Activated T-helper 9 cell treated with anti-CD3 and anti-CD28 coated beads, Interleukin-2, amount 50 U/mL, for 16 hours (primary cell): ENCODE measurements around the gene PEAR1.

Experiments
- DNase-seq: peaks from one replicate; pipeline ENCODE4 v3.0.0-alpha.2; 2020; ENCODE audit warnings: low read depth

PEAR1 gene, protein sequence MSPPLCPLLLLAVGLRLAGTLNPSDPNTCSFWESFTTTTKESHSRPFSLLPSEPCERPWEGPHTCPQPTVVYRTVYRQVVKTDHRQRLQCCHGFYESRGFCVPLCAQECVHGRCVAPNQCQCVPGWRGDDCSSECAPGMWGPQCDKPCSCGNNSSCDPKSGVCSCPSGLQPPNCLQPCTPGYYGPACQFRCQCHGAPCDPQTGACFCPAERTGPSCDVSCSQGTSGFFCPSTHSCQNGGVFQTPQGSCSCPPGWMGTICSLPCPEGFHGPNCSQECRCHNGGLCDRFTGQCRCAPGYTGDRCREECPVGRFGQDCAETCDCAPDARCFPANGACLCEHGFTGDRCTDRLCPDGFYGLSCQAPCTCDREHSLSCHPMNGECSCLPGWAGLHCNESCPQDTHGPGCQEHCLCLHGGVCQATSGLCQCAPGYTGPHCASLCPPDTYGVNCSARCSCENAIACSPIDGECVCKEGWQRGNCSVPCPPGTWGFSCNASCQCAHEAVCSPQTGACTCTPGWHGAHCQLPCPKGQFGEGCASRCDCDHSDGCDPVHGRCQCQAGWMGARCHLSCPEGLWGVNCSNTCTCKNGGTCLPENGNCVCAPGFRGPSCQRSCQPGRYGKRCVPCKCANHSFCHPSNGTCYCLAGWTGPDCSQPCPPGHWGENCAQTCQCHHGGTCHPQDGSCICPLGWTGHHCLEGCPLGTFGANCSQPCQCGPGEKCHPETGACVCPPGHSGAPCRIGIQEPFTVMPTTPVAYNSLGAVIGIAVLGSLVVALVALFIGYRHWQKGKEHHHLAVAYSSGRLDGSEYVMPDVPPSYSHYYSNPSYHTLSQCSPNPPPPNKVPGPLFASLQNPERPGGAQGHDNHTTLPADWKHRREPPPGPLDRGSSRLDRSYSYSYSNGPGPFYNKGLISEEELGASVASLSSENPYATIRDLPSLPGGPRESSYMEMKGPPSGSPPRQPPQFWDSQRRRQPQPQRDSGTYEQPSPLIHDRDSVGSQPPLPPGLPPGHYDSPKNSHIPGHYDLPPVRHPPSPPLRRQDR

DNA sequence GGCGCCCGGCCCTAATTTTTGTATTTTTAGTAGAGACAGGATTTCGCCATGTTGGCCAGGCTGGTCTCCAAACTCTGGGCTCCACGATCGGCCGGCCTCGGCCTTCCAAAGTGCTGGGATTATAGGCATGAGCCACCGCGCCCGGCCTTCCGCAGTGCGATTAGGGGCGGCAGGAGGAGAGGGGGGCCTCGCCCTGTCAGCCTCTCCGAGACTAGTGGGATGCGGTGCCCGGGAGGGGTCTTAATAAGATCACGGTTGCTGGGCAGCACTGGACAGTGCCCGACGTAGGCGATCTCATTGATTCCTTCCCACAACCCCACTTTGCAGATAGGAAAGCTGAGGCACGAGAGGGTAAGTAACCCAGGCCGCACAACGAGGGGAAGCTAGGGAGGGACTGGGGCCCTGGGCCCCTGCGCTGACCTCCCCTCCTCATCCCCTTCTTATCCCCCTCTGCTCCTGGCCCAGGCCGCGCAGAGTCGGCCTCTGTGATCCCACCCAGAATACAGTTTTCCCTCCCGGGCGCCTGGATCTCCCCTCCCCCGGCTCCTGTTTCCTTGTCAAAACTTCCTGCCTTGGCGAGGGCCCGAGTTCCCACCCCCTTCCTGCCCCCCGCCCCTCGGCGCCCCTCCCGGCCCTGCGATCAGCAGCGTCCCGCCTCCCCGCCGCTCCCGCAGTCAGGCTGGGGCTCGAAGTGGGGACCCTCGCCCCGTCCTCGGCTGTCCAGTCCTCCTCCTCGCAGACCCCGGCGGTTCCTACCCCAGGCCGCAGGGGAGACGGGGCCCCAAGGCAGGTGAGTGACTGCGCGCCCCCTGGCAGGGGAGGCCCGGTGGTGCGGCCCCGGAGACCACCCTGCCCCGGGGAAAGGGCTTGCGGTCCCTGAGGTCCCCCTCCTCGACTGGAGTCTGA is at the start of gene PEAR1:
Gene PEAR1, plus strand, starts transcription at position 671 of the 906 bp plus-strand sequence. CDS start 10,209 bp downstream, outside the sequence.
- DNase-seq = no peak

DNA sequence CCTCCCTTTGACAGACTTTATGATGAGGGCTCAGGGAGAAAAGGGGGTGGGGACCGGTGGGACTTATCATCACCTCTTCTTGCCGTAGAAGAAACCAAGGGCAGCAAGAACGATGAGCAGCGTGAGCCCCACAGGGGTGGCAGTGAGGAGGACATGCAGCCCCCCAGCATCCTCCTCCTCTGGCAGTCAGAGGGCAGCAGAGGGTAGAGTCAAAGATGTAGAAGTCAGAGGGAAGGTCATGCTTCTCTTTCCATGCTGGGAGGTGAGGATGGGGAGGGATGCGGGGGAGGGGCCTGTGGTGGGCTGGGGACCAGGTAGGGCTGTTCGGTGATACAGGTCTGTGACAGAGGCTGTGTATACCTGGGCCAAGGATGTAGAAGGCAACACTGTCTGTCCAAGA is 49.4 kb upstream of the PEAR1 start:
- no peak for DNase-seq

DNA sequence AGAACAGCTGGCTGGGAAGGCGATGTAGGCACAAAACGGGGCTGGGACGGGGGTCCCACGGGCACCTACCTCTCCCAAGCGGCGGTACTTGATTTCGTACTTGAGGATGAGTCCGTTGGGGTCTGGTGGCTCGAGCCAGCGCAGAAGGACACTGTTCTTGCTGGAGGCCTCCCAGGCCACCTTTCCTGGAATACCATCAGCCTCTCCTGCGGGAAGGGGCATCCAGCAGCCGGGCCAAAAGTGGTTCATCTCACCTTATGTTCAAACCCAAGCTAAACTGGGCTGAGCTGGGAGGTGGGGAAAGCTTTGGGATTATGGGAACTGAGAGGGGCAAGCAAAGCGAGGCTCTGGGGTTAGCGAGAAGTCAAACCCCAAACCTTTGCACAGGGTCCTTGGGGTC is 48.9 kb upstream of the PEAR1 start:
- no peak for DNase-seq

DNA sequence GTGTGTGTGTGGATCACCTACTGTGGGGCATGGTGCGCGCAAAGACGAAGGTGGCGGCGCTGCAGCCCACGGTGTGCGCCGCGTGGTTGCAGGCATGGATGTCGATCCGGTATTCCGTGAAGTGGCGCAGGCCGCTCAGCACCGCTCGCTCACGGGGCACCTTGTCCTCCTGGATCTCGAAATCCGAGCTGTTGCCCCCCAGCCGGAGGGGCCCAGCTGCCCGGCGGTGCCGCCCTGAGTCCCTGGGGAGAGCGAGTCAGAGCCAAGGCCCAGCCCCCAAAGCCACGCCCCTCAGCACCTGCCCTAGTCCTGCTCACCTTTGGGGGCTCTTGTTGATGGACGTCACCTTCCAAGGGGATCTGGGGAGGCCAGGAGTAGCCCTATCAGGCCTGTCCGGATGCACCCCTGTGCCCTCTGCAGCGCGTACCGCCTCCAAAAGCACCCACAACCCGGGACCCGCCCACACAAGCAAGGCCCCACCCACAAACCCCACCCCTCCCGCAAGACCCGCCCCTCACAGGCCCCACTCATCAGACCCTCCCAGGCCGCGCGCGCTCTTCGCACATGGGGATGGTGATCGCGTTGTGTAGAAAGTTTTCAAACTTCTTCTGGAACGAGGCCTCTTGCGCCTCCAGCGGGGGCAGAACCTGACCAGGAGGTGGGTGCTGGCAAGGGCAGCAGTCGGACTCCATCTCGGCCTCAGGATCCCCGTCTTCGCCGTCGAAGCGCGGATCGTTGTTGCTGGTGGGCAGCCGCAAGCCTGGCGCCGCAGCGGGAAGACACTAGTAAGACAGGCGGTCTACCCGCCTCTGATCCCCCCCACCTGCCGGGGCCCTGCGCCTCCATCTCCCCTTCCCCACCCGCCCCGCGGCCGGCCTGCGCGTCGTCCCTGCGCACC is 48.2 kb upstream of the PEAR1 start:
- DNase-seq = no peak

DNA sequence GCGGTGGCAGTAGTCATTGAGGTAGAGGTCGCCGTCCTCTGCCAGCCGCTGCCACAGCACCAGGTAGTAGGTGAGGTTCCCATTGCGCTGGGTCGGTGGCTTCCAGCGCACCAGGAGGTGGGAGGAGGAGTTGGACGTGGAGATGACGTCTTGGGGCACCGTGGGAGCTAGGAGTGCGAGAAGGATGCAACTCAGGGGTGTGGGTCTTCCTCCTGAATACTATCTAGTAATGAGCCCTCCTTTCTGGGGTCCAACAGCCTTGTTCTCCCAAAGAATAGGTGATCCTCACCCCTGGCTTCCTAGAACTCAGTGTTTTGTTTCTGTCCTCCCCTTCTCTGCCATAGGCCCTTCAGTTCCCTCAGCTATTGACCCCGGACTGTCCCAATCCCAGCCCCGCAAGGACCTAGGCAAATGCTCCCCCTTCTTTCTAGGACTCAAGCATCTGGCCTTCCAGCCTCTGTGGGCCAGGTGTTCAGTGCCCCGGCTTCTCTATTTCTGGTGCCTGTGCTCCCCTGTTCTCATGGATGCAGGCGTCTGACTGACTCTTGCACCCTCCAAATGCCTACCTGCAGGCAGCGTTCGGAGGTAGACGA is 47.5 kb upstream of the PEAR1 start:
- no peak for DNase-seq

DNA sequence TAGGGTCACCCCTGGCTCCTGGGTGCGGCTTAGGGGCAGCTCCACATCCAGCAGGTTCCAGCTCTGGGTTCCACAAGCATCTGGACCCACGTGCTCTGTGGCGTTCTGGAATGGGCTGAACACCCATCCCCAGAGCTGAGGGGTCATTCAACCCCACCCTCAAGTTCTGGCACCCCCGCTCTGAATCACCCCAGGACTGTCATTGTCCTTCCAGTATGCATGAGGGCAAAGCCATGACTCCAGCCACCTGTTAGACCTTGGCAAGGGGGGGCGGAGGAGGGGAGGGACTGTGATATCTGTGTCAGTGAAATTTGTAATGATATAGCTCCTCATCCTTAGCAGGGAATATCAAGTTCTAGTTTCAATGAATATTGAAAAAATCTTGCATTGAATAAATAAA is 46.9 kb upstream of the PEAR1 start:
- no peak for DNase-seq

DNA sequence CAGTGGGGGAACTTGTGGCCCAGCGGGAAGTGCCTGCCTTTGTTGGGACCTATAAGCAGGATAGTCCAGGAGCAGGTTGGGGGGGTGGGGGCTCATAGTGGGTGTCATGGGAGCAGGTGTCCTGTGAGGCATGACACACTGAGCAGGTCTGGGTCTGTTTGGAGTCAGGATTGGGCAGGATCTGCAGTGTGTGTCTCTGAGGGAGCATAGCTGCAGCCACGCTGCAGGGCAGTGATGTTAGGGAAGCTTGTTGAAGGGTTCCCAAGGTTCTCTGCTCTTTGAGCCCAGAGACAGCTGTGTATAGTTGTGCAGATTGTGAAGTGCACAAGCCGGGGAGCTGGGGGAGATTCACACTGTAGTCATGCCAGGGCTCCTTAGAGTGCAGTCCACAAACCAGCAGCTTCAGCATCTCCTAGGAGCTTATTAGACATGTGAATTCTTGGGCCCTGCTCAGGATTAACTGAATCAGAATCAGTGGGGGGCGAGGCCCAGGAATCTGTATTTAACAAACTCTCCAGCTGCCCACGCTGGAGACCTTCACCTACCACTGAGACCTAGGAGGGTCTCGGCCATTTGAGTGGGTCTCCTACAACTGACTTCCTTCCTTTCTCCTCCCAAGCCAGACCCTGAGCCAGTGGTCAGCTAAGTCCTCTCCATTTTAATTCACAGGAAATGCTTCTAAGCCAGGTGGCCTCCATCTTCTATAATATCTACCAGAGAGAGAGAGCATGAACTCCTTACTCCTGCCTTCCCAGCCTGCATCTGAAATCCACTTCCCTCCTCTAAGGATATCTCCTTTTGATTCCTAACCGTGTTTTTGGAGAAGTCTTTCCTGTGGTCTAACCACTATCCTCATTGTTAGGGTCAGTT is 45.7 kb upstream of the PEAR1 start:
- no peak for DNase-seq

DNA sequence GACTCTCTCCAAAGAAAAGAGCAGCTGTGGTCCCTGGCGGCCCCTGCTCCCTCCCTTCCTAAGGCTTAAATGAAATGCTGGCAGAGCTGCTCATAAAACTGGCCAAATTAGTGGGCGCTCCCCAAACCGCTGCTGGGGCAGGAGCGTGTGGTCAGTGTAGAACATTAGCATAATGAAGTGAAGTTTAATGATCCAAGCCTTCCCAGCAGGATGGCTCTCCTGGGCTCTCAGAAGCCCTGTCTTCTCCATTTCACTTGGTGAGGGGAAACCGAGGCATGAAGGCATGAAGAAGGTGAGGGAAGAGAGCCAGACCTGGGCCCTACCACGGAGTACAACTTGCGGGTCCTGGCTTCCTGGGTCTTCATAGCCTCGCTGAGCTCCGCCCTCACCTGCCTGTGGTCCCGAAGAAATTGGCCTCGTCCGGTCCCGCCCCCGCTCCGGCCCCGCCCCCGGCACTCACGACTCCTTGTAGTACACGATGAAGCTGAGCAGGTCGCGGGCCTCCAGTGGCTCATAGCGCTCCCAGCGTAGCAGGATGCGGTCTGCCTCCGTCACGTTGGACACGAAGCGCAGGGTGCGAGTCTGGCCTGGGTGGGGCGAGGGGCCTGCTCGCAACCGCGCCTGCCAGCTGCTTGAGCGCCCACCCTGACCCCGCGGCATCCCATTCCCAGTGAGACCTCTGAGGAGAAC is 44.9 kb upstream of the PEAR1 start:
- DNase-seq = peak; percentile 50

DNA sequence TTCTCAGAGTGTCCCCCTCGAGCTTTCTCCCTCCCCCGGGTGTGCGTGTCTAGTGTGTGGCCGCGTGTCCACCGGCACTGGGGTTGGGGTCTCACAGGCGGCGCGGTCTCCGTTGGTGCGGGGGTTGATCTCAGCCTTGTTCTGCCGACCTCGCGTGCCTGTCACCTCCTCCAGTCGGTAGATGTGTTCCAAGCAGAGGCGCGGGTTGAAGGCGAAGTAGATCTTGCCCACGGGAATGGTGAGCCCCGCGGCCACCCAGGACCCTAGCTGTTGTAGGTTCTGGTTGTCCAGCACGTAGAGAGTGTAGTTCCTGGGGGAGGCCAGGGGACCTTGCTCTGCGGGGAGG is 44.4 kb upstream of the PEAR1 start:
- no peak for DNase-seq

DNA sequence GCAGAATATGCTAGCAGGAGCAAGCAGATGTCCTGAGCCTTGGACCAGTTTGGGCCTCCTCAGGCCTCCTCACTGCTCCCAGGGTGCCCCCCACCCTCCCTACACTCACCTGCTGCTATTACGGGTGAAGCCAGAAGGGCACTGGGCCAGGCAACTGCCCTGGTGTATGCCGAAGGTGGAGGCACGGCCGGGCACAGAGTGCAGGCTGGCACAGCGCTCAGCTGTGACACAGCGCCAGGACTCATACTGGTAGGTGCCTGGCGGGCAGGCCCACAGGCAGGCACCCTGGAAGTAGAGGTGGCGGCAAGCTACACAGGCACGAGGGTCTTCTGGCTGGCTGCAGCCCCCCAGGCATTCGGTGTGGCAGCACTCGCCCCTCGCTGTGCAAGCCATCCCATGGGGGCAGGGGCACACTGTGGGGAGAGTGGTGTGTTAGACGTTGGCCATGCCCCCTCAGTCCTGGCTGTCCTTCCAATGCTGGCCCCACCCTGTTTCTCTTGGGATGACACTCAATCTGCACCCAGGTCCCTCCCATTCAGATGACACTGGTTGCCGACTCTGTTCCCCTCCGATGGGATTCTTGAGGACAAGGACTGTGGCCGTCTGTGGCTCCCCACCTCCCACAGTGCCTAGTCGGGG is 41.6 kb upstream of the PEAR1 start:
- DNase-seq = no peak

DNA sequence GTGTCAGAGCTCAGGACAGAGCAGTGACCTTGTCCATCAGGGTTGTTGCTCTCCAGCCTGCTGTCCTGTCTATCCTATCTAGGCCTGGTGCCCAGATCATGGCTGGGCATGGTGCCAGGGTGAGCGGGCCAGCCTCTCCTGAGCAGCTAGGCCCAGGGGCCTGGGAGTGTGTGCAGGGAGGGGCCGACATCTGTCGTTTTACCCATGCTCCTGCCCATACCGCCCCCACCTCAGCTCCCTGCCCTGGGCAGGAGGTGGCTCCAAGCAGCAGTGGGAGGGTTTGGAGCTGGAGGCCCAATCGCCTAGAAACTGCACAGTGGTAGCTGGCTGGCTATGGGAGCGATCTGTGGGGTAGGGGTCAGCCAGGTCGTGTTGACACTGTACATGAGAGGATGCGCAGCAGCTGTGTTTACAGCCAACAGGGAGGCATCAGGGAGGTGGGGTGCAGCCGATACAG is 41.1 kb upstream of the PEAR1 start:
- no peak for DNase-seq

DNA sequence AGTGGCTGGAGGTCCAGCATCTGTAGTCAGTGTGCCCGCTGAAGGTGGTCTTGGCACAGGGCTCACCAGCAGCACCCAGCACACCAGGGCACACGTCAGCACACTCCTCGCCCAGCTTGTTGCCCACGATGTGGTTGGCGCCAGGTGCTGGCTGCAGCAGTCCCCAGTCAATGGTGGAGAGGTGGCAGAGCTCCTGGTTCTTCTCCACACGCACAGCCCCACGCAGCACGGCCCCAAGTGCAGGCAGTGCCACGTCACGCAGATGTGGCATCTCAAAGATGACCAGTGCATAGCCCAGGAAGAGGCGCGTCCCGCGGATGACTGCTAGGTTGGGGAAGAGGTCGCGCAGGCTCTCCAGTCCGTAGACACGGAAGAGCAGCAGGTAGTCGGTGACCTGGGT is 39.8 kb upstream of the PEAR1 start:
- DNase-seq = no peak

DNA sequence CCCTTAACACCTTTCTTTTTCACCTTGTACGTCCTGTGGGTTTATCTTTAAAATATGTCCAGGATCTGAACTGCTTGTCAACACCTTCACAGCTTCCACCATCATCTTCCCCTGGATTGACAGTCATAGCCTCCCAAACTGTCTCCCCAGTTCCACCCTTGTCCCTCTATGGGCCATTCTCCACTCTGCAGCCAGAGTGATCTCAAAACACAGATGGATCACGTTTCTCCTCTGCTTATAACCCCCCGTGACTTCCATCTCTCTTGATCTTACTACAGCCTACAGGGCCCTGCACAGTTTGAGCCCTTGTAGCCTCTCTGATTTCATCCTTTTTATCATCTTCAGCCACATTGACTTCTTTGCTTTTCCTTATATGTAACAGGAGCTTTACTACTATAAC is 38.9 kb upstream of the PEAR1 start:
- DNase-seq = no peak

DNA sequence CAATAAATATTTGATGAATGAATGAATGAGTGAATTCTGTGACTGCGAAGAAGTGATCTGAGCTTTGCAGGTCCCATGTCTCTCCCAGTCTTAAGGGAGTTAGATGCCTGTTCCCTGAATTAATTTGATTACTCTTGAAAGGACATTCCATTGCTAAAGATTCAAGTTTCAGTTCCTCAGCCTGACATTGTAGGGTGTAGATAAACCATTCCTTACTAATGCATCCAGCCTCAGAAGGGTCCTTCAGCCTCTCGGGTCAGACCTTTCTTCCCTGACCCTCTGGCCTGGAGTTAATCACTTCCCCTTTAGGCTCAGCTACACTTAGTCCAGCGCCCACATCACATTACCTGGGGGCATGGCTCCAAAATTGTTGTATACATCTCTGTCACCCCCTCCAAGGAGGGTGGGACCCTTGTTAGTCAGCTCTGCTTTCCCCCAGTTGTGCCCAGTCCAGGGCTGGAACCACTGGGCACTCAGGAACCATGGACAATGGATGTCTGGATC is 37.2 kb upstream of the PEAR1 start:
- no peak for DNase-seq

DNA sequence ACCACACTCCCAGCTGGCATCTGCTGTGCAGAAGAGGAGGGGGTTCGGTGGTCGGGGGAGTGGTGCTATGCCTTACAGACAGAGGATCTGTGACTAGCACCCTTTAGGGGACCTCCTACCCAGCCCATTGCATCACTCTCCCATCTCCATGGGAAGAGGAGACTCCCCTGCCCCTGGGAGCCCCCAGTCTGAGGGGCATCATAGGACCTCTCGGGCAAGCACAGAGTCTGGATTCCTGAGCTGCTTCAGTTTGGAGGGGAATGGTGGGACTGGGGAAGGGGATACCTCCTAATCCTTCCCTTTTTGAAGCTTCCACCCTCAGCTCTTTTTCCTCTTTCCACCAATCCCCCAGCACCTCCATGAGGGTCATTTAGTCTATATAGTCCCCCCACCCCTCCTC is 36.0 kb upstream of the PEAR1 start:
- DNase-seq = no peak

DNA sequence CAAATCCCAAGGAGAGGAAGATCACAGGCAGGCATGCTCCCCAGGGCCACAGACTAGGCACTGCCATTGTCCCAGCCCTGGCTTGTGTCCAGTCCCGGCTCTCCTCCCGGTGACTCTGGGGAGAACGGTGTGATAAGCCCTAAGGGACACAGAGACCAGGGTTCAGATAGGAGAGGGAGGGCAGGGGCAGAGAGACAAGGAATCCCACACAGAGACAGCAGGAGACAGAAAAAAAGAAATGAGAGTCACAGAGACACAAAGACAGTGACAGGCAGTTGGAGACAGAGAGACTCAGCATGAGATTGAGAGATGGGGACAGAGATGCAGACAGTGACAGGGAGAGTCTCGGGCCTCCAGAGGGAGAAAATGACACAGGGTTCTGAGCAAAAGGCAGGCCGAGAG is 35.0 kb upstream of the PEAR1 start:
- DNase-seq = no peak

DNA sequence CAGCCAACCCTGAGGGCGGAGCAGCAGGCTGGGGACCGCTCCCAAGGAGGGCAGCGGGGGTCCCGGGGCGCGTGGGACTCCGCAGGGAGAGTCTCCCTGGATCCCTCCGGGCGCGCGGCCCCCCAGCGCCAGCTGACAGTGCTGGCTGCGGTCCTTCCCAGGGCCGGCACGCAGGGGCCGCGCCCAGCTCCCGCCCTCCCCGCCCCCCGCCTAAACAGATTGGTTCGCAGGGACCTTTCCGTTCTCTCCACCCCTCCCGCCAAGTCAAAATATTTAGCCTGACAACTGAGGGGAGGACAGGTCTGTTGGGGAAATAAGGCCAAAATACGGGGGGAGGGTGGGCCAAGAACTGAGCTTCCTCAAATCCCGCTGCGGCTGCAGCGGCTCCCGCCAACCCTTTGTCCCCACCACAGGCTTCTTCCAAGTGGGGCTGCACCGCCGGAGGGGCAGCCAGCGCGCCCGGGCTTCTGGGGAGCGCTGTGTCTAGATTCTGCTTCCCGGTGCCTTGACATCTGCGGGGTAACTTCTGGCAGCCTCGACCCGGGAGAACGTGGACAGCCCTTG is 34.5 kb upstream of the PEAR1 start, which contains the start of gene INSRR:
Gene INSRR, minus strand, starts transcription at position 159 of the 564 bp plus-strand sequence. CDS start 496 bp downstream, outside the sequence.
- no peak for DNase-seq
